HL-60 (cell line): Measurements from ENCODE around the gene ADCK1.

Source experiments
- CTCF ChIP-seq: IDR thresholded peaks from one replicate; pipeline ENCODE4 v1.5.1; 2011; ENCODE audit warnings: low read length, control low read depth, inconsistent platforms; ENCODE audit not compliant: insufficient read depth
- POLR2AphosphoS5 ChIP-seq: IDR thresholded peaks from 2 replicates; pipeline ENCODE4 v1.6.1; 2012; ENCODE audit warnings: low read depth
- REST ChIP-seq: IDR thresholded peaks from 2 replicates; pipeline ENCODE4 v1.6.1; 2012; ENCODE audit warnings: low read depth; ENCODE audit not compliant: insufficient replicate concordance
- SPI1 ChIP-seq: IDR thresholded peaks from 2 replicates; pipeline ENCODE4 v1.6.1; 2012; ENCODE audit warnings: low read depth, mild to moderate bottlenecking, borderline replicate concordance

GRCh38 chr14:77965050-77965449, 165.1 kb downstream of the ADCK1 start:
- TF ChIP-seq REST: no peak
- TF ChIP-seq CTCF: no peak
- no peak for TF ChIP-seq POLR2AphosphoS5
- TF ChIP-seq SPI1: no peak
